GM12873 (cell line): Measurements from ENCODE around the gene MS4A4E.

ENCODE experiments used
- TF ChIP-seq, protein P1 (sequence below): IDR thresholded peaks from 2 replicates; pipeline ENCODE4 v1.5.1; 2012; ENCODE audit warnings: low read depth, mild to moderate bottlenecking, moderate library complexity, low read length, control low read depth; ENCODE audit not compliant: insufficient read depth; ENCODE audit errors: missing control alignments

Gene MS4A4E

DNA sequence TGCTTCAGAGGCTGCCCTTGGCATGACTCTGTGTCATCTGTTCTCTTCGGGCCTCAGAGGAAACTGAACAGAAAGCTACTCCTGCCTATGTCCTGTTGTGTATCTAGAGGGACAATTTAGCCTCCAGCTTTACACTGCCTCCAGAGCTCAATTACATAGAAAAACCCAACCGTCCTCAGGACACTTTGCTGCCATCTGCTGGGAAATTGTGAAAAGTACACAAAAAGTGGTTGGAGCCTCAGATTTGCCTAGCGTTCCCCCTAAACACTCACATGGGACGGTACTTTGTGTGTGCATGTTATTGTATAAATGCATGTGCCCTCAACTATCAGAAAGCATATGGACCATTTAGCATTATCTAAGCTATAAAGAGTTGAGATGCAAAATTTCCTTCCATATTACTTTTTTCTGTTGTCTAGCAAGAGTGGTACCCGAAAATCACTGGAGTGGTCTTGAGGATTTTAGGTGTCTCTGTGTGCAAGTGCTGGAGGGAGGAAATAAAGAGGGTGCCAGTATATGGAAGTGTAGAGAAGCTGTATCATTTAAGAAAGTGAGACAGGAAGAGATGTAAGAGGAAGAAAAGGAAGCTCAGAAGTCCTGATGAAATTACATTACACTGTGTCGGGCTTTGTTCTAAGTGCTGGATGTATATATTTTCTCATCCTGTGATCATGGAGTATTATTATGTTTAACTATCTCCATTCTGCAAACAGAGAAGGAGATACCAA lies 8.7 kb upstream of the MS4A4E start:
- TF ChIP-seq, protein P1, sequence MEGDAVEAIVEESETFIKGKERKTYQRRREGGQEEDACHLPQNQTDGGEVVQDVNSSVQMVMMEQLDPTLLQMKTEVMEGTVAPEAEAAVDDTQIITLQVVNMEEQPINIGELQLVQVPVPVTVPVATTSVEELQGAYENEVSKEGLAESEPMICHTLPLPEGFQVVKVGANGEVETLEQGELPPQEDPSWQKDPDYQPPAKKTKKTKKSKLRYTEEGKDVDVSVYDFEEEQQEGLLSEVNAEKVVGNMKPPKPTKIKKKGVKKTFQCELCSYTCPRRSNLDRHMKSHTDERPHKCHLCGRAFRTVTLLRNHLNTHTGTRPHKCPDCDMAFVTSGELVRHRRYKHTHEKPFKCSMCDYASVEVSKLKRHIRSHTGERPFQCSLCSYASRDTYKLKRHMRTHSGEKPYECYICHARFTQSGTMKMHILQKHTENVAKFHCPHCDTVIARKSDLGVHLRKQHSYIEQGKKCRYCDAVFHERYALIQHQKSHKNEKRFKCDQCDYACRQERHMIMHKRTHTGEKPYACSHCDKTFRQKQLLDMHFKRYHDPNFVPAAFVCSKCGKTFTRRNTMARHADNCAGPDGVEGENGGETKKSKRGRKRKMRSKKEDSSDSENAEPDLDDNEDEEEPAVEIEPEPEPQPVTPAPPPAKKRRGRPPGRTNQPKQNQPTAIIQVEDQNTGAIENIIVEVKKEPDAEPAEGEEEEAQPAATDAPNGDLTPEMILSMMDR = peak; percentile 64

DNA sequence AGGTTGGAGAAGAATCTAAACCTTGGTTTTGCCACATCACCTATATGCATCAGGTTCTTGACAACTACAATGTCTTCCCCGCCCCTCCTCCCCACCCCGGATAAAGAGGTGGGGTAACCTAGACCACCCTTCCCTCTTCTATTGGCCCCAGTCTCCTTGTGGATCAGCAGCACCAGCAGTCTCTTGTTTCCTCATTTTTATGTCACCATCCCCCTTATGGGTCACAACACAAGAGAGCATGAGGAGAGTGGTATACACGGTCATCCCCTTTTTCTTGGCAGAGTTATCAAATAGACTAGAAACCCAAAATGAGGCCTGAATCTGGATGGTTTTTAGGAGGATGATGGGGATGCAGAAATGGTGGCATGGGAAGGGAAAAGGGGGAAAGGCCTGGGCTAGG lies 1.2 kb downstream of the MS4A4E start:
- TF ChIP-seq, protein P1 = no peak

DNA sequence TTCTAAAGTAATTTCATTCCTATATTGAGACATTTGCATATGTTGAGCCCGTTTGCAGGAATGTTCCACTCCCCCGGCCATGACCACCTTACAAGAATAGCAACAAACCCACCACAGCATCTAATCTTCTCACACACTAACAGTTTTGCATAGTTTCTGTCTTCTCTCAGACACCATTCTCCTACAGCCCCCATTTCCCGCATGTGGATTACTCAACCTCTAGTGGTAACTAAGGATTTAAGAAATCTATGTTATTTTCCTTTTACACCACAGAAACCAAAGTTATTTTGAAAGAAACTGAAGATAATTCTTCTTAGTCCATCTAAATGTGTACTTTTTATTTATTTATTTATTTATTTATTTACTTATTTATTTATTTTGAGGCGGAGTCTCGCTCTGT lies 2.3 kb downstream of the MS4A4E start:
- TF ChIP-seq, protein P1 = no peak

DNA sequence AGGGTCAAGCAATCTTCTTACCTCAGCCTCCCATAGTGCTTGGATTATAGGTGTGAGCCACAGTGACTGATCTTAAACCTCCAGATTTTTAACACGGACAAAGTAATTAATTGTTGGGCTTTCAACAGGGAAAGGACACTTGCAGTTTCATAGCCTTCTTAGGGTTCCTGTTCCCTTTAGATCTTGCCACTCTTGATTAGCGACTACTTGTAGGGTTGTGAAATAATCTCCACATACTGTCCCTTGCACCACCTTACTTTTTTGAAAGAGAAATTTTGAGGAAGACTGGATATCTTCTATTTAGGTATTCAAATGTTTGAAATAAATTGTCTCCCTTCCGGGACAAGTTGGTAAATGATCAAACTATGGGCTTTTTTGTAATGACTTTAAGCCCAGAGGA lies 7.6 kb downstream of the MS4A4E start:
- TF ChIP-seq, protein P1 = no peak

DNA sequence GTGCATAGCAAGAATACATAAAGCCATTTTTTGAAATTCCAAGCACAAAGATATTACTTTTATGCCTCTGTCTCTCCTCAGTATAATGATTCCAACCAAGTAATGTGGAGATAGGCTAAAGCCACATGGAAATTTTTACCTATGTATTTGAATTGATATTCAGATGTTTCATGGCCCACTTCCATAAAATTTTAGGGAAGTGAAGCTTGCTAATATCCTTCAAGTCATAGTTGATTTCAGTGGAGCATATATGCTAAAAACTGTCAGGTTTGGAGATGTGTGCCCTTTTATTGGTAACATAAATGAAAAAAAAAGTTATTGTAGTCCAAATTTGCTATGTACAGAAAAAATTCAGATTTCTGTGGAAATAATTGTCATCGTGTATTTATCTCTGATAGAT lies 12.3 kb downstream of the MS4A4E start:
- TF ChIP-seq, protein P1 = no peak

DNA sequence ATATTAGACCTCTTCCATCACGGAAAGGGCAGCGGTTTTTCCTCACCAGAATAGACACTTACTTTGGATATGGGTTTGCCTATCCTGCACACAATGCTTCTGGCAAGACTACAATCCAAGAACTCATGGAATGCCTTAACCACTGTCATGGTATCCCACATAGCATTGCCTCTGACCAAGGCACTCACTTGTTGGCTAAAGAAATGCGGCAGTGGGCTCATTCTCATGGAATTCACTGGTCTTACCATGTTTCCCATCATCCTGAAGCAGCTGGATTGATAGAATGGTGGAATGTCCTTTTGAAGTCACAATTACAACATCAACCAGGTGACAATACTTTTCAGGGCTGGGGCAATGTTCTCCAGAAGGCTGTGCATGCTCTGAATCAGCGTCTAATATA lies 20.8 kb downstream of the MS4A4E start:
- TF ChIP-seq, protein P1 = no peak

DNA sequence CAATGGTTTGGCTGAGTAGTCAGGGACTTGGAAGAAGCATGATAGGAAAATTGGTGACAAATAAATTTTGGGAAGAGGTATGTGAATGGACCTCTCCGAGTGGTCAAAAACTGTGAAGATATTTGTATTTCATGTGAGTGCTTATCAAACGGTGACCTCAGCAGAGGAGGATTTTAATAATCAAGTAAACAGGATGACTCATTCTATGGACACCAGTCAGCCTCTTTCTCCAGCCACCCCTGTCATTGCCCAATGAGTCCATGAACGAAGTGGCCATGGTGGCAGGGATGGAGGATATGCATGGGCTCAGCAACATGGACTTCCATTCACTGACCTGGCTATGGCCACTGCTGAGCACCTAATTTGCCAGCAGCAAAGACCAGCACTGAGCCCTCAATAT lies 21.2 kb downstream of the MS4A4E start:
- TF ChIP-seq, protein P1 = no peak
